Fibroblast of villous mesenchyme (primary cell): ENCODE data around the gene TENT4A. TPM values are rescaled to one million over a fixed set of nuclear protein-coding genes. Genes with fewer than 3 reads are reported as not detected.

Source experiments
- DNase-seq: peaks from one replicate; pipeline ENCODE4 v3.0.0-alpha.2; 2010; ENCODE audit warnings: low read depth
- H3K4me3 ChIP-seq: 2 replicates; pipeline ENCODE4 v1.5.1; 2011; ENCODE audit warnings: low read depth, mild to moderate bottlenecking, low read length
- CTCF ChIP-seq: IDR thresholded peaks from 2 replicates; pipeline ENCODE4 v1.5.1; 2012; ENCODE audit warnings: low read depth, mild to moderate bottlenecking, low read length; ENCODE audit not compliant: insufficient read depth
- total RNA-seq: library from RNA; depleted of rRNA; stranded (reverse); fragments of >200 nt; gene quantifications from 2 replicates; pipeline ENCODE4 v1.2.3, GENCODE V29; 2012

Gene TENT4A
- total RNA-seq, 1 donor, result 23.3 TPM

DNA sequence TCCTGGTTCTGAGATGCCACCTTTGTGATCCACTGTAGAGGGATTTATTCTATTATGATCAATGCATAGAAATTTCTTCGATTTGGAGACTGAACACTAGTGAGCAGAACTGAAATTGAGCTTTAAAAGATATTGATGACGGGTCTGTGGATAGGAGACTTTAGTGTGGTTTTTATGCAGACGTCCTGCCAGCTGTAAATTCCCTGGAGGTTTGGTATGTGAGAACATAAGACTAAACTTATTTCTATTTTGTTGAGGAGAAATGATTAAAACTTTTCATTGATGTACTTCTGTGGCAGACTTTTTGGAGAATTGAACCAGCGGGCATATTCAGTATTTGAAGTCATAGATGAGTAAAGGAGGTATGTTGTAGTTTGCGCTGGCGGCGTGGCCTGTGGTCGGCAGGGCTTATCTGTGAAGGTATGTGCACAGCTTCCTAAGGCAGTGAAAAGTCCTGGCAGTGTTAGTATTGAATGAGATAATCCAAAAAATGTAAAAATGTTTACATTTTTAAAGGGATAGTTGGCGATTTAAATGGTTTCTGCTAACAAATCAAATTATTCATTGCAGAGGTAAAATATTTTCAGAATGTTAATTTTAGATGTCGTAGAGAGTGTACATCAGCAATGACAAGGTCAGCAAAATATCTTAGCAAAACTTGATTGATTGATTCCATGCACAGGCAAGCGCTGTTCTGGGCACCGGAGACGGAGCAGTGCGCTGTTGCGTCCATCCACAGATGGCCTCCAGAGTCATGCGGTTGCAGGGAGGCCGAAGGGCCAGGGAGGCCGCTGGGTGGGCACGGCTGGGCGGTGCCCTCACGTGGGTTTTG, 20.4 kb downstream of the TENT4A start:
- peak; percentile 84 for DNase-seq
- H3K4me3 ChIP-seq, result peak overlapping the region; percentile 17
- no peak for TF ChIP-seq CTCF

- TF ChIP-seq CTCF, result no peak
- no peak for DNase-seq
- H3K4me3 ChIP-seq, result no peak overlapping the region
Measured at GRCh38 chr5:6734243-6734700, 21.0 kb downstream of the TENT4A start.

DNA sequence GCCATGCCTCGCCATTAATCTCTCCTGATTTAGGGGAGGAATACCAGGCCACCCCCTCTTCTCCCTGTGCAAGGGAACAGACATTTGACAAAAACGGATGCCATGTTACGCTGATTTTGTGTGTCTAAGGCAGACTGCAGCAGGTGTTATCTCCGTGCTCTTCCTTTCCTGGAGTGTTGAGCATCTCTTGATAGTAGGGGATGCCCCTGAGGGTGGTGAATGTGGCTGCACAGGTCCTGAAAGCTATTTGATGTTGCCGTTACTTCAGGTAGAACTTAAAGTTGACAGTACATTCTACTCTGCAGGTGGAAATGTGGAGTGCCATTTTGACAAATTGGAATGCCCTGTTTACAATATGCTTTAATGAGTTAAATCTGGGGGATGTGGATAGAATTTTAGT, 21.5 kb downstream of the TENT4A start:
- H3K4me3 ChIP-seq, result no peak overlapping the region
- no peak for DNase-seq
- TF ChIP-seq CTCF, result no peak

DNA sequence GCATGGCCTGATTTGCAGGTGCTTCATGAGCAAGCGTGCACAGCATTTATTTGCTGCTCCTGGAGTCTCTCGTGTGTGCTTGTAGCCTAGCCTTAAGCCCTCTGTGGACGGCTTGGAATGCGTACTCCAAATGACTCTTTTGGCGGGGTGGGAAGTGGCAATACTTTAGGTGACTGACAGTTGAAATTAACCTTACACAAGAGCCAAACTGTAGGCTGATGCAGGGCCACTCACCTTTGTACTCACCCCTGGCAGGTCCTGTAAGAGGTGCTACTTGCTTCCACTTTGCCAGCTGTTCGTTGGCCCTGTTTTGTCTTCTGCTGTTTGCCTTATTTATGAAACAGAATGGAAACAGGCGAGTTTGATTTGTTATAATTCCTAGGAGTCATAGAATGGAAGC, 22.9 kb downstream of the TENT4A start:
- no peak overlapping the region for H3K4me3 ChIP-seq
- no peak for DNase-seq
- TF ChIP-seq CTCF, result no peak

DNA sequence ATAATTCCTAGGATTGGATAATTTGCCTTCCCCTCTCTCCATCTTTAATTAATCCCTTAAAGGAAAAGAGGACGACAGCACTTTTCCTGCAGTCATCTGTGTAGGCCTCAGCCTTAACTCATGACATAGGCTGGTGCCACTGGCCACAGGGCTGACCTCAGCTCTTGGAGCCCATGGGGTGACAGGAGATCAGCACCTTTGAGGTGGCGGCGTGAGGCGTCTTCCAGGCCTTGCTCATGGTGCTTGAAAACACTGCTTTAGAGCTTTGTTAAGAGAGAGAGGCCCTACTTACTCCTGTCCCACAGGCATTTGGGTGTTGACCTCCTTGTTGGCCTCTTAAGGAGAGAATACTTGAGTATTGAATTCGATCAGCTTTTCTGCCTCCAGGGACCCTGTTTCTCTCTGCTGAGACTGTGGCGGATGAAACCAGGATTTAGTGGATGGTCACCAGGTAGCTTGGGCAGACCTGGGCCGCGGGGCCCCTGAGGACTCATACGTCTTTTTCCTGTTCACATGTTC, 23.4 kb downstream of the TENT4A start:
- DNase-seq, result no peak
- TF ChIP-seq CTCF, result no peak
- H3K4me3 ChIP-seq, result no peak overlapping the region

DNA sequence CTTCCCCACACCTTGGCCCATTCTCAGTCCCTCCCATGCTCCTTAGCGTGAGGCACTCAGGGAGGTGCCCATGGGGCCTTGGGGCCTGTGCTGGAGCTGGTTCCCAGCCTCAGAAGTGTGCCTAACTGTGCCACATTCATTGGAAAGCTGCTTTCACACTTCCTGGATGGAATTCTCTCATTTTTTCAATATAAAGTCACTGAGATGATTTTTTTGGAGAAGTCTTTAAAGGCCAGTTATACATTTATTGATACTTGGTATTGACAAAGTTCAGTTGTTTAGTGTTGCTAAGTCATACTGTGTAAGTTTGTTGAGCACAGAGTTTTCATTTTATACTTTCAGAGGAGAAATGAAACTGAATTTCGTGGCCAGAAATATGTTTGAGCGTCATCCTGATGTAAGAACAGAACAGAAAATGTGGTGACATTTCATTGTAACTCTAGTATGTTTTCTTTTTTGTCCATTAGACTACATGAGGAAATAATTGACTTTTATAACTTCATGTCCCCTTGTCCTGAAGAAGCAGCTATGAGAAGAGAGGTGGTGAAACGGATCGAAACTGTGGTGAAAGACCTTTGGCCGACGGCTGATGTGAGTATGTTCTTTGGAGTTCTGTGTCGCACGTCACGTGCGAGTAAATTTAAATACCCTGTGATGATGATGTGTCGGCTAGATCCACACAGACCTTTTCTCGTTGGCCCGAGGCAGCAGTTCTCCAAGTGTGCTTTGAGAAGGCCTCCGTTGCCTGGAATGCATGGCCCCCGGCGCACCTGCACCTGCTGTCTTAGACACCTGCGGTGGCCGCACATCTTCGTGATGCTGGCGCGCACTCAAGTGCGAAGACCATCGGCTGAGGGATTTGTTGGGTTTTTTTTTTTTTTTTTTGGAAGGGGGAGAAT, 24.1 kb downstream of the TENT4A start:
- no peak for DNase-seq
- H3K4me3 ChIP-seq, result no peak overlapping the region
- no peak for TF ChIP-seq CTCF
